T47D (cell line): ENCODE data around the gene USP6NL.
A peak's percentile ranks its signal among the peaks of the same experiment; 100 is the strongest.

Experiments used
- DNase-seq, 2 experiments: peaks; one replicate each; pipeline versions ENCODE4 v3.0.0 to v3.0.0-alpha.2; 2011 to 2012; ENCODE audit warnings: low read depth in 1 of 2, low spot score in 1 of 2
- JUND ChIP-seq: IDR thresholded peaks from 2 replicates; pipeline ENCODE4 v1.6.1; 2012; ENCODE audit warnings: low read depth
- in situ Hi-C: cut with HindIII; loops from 2 replicates; pipeline ENCODE4 v1.10.0; 2016; ENCODE audit warnings: low sequenced_read_pairs, low pct_unique_long_range_greater_than_20kb

Gene USP6NL

GRCh38 chr10:11529276-11529903 is 82.1 kb downstream of the USP6NL start:
- DNase-seq, result no peak
- in situ Hi-C loops, result no loop called here
- TF ChIP-seq JUND, result no peak

GRCh38 chr10:11528286-11528685 is 83.2 kb downstream of the USP6NL start:
- no peak for TF ChIP-seq JUND
- in situ Hi-C loops, result no loop called here
- DNase-seq, result no peak

GRCh38 chr10:11527691-11528255 is 83.7 kb downstream of the USP6NL start:
- DNase-seq, result no peak
- in situ Hi-C loops, result no loop called here
- no peak for TF ChIP-seq JUND

- TF ChIP-seq JUND, result no peak
- DNase-seq, result no peak
- in situ Hi-C loops, result no loop called here
Observed at GRCh38 chr10:11527068-11527467, 84.4 kb downstream of the USP6NL start.

GRCh38 chr10:11525503-11525902 is 85.9 kb downstream of the USP6NL start:
- in situ Hi-C loops, result no loop called here
- TF ChIP-seq JUND, result no peak
- DNase-seq, result no peak

- in situ Hi-C loops, result no loop called here
- TF ChIP-seq JUND, result no peak
- DNase-seq, result no peak
Observed at GRCh38 chr10:11522821-11523245, 88.6 kb downstream of the USP6NL start.

GRCh38 chr10:11521860-11522259 is 89.6 kb downstream of the USP6NL start:
- TF ChIP-seq JUND, result no peak
- DNase-seq, result no peak
- in situ Hi-C loops, result no loop called here

GRCh38 chr10:11520892-11521291 is 90.6 kb downstream of the USP6NL start:
- in situ Hi-C loops, result no loop called here
- no peak for DNase-seq
- TF ChIP-seq JUND, result no peak

GRCh38 chr10:11517150-11517549 is 94.3 kb downstream of the USP6NL start:
- in situ Hi-C loops, result no loop called here
- no peak for TF ChIP-seq JUND
- DNase-seq, result no peak

GRCh38 chr10:11516431-11516746 is 95.1 kb downstream of the USP6NL start:
- in situ Hi-C loops, result no loop called here
- no peak for DNase-seq

GRCh38 chr10:11515596-11516430 is 95.6 kb downstream of the USP6NL start:
- no peak for TF ChIP-seq JUND
- in situ Hi-C loops, result no loop called here

More at GRCh38 chr10:11516431-11516746, 95.1 kb downstream of the USP6NL start:
- TF ChIP-seq JUND, result no peak

GRCh38 chr10:11513727-11514126 is 97.7 kb downstream of the USP6NL start:
- in situ Hi-C loops, result no loop called here
- DNase-seq, result no peak
- no peak for TF ChIP-seq JUND

More at GRCh38 chr10:11515596-11516430, 95.6 kb downstream of the USP6NL start:
- peak; percentile 36 to 81 for DNase-seq

GRCh38 chr10:11512596-11512995 is 98.9 kb downstream of the USP6NL start:
- in situ Hi-C loops, result no loop called here
- TF ChIP-seq JUND, result no peak

GRCh38 chr10:11511321-11511720 is 100.1 kb downstream of the USP6NL start:
- in situ Hi-C loops, result no loop called here
- DNase-seq, result no peak
- TF ChIP-seq JUND, result no peak

More at GRCh38 chr10:11512596-11512995, 98.9 kb downstream of the USP6NL start:
- DNase-seq, result no peak
